ENCODE data around the gene ZNF816.
"Not testable (repeated sequence)": the region's sequence is repeated elsewhere in the genome, so short reads cannot be mapped to it uniquely, and the experiment has no call there.

The ZNF816 gene

DNA sequence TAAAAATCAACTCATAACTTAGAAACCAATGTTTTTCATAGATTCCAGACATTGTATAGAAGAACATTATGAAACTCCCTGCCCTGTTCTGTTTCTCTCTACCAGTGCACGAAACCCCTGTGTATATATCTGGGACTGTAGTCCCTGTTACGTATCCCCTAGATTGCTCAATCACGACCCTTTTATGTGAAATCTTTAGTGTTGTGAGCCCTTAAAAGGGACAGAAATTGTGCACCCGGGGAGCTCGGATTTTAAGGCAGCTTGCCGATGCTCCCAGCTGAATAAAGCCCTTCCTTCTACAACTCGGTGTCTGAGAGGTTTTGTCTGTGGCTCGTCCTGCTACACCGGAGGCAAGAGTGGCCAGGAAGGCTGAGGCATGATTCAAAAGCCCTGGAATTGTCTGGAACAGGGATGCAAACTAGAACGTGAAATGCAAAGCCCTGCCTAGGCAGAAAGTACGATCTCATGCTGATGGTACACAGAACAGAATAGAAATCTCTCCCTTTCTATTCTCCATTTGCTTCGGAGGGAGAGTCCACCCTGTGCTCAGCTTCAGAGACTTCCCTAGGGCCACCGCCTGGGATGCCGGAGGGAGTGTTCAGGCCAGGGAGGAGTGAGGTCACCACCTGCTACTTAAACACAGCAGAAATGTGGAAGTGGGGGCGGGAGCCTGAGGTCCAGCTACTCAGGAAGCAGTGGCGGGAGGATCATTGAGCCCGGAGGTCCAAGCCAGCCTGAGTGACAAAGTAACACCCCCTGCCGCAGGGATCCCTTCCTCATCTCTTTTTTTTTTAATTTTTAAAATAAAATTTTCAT is 38.7 kb downstream of the ZNF816 start:
- Histone ChIP-seq H3K4me1 (ENCODE audit: low read depth, poor library complexity, severe bottlenecking) (no peaks in the 10 kb centered on the region), H3K79me2 (ENCODE audit: insufficient read depth, low read depth) (no peaks in the 10 kb centered on the region), H2AFZ (ENCODE audit: low read depth) (peak overlapping the region; percentile 80; the same call in 1 of the 2 replicates), H3K36me3 (ENCODE audit: insufficient read depth) (no peaks in the 10 kb centered on the region), H3K27me3 (ENCODE audit: insufficient read depth, low read depth) (no peaks in the 10 kb centered on the region), H4K20me1 (ENCODE audit: insufficient read depth) (no peaks in the 10 kb centered on the region), H3K4me3 (IDR thresholded peaks at IDR 0.05; ENCODE audit: insufficient read depth, low read depth, low read length) (no peak overlapping the region), H3K4me2 (no peak overlapping the region; the same call in 1 of the 2 replicates), H3K27ac (no peak overlapping the region), H3K9ac (no peak overlapping the region)
- TF ChIP-seq, protein P1, sequence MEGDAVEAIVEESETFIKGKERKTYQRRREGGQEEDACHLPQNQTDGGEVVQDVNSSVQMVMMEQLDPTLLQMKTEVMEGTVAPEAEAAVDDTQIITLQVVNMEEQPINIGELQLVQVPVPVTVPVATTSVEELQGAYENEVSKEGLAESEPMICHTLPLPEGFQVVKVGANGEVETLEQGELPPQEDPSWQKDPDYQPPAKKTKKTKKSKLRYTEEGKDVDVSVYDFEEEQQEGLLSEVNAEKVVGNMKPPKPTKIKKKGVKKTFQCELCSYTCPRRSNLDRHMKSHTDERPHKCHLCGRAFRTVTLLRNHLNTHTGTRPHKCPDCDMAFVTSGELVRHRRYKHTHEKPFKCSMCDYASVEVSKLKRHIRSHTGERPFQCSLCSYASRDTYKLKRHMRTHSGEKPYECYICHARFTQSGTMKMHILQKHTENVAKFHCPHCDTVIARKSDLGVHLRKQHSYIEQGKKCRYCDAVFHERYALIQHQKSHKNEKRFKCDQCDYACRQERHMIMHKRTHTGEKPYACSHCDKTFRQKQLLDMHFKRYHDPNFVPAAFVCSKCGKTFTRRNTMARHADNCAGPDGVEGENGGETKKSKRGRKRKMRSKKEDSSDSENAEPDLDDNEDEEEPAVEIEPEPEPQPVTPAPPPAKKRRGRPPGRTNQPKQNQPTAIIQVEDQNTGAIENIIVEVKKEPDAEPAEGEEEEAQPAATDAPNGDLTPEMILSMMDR (conservative IDR thresholded peaks at IDR 0.05; ENCODE audit: low read depth, low read length) = no peak

DNA sequence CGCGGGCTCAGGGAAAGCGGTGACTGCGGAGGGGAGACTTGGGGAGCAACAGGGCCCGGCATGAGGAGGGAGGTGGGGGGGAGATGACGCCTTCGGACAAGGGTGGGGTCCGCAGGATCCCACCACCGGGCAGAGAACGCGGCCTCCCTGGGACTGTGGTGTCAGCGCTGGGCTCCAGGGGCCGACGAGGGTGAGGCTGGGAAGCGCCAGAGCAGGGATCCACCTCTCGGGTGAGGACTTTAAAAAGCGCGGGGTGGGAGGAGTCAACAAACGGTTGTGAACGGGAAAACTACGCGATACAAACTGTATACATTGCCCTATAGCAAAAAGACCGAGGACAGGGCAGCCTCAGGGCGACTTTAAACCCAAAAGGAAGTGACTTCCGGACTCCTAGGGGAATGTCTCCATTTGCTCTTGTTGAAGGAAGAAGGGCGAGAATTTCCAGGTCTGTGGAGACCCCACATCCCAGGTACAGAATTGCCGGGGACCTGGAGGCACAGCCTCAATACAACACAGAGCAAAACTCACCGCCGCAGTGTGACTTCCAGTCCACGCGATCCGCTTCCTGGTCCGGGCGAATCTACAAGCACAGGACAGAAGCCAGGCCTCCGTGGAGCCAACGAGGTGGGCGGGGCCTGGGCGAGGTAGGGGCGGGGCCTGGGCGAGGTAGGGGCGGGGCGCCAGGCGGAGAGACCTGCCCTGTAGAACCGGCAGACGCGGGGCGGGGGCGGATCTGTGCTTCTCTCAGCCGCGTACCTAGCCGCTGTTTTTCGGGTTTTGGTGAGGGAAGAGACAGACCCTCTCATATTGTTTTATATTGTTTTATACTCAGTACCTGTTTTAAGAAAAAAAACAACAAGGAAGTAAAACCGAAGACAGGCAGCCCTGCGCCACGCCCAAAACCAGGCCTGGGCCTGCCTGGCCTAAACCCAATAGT is 39.6 kb downstream of the ZNF816 start, which contains the start of gene ZNF888:
Gene ZNF888 (minus strand): TSS at position 588 of the 937 bp plus-strand sequence. CDS start 5,555 bp downstream, outside the sequence.
- H4K20me1 ChIP-seq (ENCODE audit: insufficient read depth) = no peaks in the 10 kb centered on the region
- no peaks in the 10 kb centered on the region for H3K27me3 ChIP-seq (ENCODE audit: insufficient read depth, low read depth)
- no peaks in the 10 kb centered on the region for H3K4me1 ChIP-seq (ENCODE audit: low read depth, poor library complexity, severe bottlenecking)
- peak within 1 kb of the TSS; percentile 62; the same call in 1 of the 2 replicates for H3K9ac ChIP-seq
- H3K4me3 ChIP-seq (IDR thresholded peaks at IDR 0.05; ENCODE audit: insufficient read depth, low read depth, low read length) = no peak within 1 kb of the TSS
- H3K4me2 ChIP-seq = peak within 1 kb of the TSS; percentile 66
- H3K27ac ChIP-seq = peak within 1 kb of the TSS; percentile 54
- no peaks in the 10 kb centered on the region for H3K79me2 ChIP-seq (ENCODE audit: insufficient read depth, low read depth)
- no peaks in the 10 kb centered on the region for H3K36me3 ChIP-seq (ENCODE audit: insufficient read depth)
- peak within 1 kb of the TSS; percentile 80 for H2AFZ ChIP-seq (ENCODE audit: low read depth)
- TF ChIP-seq, protein P1 (conservative IDR thresholded peaks at IDR 0.05; ENCODE audit: low read depth, low read length) = no peak

DNA sequence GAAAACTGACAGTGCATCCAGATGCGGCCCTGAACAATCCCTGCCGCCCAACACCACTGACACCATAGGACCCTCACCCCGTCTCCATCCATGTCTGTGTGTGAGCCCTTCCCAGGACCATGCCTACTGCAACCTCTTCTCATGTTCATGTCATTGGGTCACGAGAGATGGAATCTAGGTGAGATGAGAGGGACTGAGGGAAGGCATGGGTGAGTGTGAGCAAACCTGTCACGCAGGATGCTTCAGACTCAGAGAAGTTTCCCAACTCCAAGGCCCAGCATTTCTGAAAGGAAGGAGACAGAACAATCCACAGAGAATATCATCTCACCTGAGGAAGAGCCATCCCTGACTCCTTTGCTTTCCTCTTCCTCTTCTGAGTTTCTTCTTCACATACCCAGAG is 45.1 kb downstream of the ZNF816 start:
- Histone ChIP-seq H3K79me2 (ENCODE audit: insufficient read depth, low read depth) (no peaks in the 10 kb centered on the region), H3K4me3 (IDR thresholded peaks at IDR 0.05; ENCODE audit: insufficient read depth, low read depth, low read length) (no peak overlapping the region), H2AFZ (ENCODE audit: low read depth) (no peak overlapping the region), H3K27me3 (ENCODE audit: insufficient read depth, low read depth) (no peaks in the 10 kb centered on the region), H3K4me1 (ENCODE audit: low read depth, poor library complexity, severe bottlenecking) (no peaks in the 10 kb centered on the region), H3K9ac (no peak overlapping the region), H4K20me1 (ENCODE audit: insufficient read depth) (no peaks in the 10 kb centered on the region), H3K4me2 (no peak overlapping the region), H3K36me3 (ENCODE audit: insufficient read depth) (no peaks in the 10 kb centered on the region), H3K27ac (no peak overlapping the region)
- TF ChIP-seq, protein P1 (conservative IDR thresholded peaks at IDR 0.05; ENCODE audit: low read depth, low read length) = no peak

DNA sequence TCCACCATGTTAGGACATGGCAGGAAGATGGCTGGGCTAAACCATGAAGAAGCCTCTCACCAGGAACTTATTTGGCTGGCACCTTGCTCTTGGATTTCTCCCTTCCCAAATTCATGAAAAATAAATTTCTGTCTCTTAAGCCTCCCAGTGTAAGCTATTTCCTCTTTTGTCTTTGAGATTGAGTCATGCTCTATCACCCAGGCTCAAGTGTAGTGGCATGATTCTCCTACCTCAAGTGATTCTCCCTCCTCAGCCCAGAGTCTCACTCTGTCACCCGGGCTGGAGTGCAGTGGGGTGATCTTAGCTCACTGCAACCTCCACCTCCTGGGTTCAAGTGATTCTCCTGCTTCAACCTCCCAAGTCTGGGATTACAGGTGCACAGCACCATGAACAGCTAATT is 52.0 kb downstream of the ZNF816 start:
- Histone ChIP-seq H3K4me3 (IDR thresholded peaks at IDR 0.05; ENCODE audit: insufficient read depth, low read depth, low read length) (no peak overlapping the region), H2AFZ (ENCODE audit: low read depth) (no peak overlapping the region), H3K4me1 (ENCODE audit: low read depth, poor library complexity, severe bottlenecking) (no peaks in the 10 kb centered on the region), H4K20me1 (ENCODE audit: insufficient read depth) (no peaks in the 10 kb centered on the region), H3K27ac (no peak overlapping the region), H3K79me2 (ENCODE audit: insufficient read depth, low read depth) (no peaks in the 10 kb centered on the region), H3K36me3 (ENCODE audit: insufficient read depth) (peaks cover 4% of the 10 kb centered on the region; the same call in 1 of the 2 replicates), H3K4me2 (no peak overlapping the region), H3K27me3 (ENCODE audit: insufficient read depth, low read depth) (no peaks in the 10 kb centered on the region), H3K9ac (no peak overlapping the region)
- TF ChIP-seq, protein P1 (conservative IDR thresholded peaks at IDR 0.05; ENCODE audit: low read depth, low read length) = no peak

DNA sequence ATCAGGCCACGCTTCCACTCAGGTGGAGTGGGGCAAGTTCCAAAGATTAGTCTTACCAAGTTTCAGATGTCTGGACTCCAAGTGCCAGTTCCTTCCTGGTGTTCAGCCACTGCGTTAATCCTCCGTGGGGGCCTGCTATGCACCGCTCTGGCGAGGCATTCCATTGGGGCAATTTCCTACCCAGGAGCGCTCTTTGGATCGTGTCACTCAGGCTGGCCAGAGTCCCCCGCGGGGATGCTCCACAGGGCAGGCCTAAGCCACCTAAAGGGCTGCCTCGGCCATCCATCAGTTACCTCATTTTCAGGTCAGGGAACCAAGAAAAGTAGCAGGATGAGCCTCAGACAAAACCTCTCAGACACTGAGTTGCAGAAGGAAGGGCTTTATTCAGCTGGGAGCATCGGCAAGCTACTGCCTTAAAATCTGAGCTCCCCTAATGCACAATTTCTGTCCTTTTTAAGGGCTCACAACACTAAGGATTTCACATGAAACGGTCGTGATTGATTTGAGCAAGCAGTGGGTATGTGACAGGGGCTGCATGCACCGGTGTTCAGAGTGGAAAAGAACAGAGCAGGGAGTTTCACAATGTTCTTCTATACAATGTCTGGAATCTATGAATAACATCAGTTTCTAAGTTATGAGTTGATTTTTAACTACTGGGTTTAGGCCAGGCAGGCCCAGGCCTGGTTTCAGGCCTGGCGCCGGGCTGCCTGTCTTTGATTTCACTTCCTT is 58.5 kb downstream of the ZNF816 start:
- H4K20me1 ChIP-seq (ENCODE audit: insufficient read depth); H3K4me3 ChIP-seq (IDR thresholded peaks at IDR 0.05; ENCODE audit: insufficient read depth, low read depth, low read length); H3K27me3 ChIP-seq (ENCODE audit: insufficient read depth, low read depth); H3K4me1 ChIP-seq (ENCODE audit: low read depth, poor library complexity, severe bottlenecking); H3K9ac ChIP-seq; H3K4me2 ChIP-seq; H3K27ac ChIP-seq; H3K36me3 ChIP-seq (ENCODE audit: insufficient read depth); H2AFZ ChIP-seq (ENCODE audit: low read depth); H3K79me2 ChIP-seq (ENCODE audit: insufficient read depth, low read depth): not testable (repeated sequence)
